Heart left ventricle (tissue), 13 donors: ENCODE measurements around the gene GAPVD1.

Source experiments
- POLR2A ChIP-seq, 2 donors: fragments of 450-650 bp; IDR thresholded peaks; one replicate each; pipeline ENCODE4 v1.6.1; 2017; ENCODE audit warnings: antibody characterized with exemption in 2 of 2, mild to moderate bottlenecking in 2 of 2, moderate library complexity in 2 of 2
- TF ChIP-seq, protein P1 (sequence below), 12 donors: fragments of 200-600 bp; sonication (generic) in 4 of 12; IDR thresholded peaks; one replicate each; pipeline versions ENCODE4 v1.5.0 to v1.8.0; 2018 to 2022; ENCODE audit warnings: antibody characterized with exemption in 12 of 12, mild to moderate bottlenecking in 5 of 12
- donor health status: ischemic (EF 13 %, LVEDD 7.1; RV severe dilation, severe dysfunction).
- donor health status: DM: no; HTN: yes; CAD: no.
- donor health status: DM: no; HTN: no; CAD: no.
- donor health status: ischemic (EF 25% LVEDD 6.9; RV normal size, moderate dysfunction).
- donor health status: ischemic (EF 25% LVEDD 5.7; RV mildly dilated, moderate dysfunction).
- donor health status: ischemic (EF 35%, LVEDD 5.7; RV mildly dilated, moderate dysfunction).
- donor health status: nonischemic (EF 11% LVEDD 7.7; RV severe dilation, severe dysfunction).
- donor health status: DM: yes; HTN: yes; CAD: no.
- donor health status: PGD.
- donor health status: ischemic (EF 29% LVEDD 5.4; RV normal size, mild dysfunction).
- donor health status: nonischemic (EF 23%, LVEDD 6.1; RV moderate dilation, normal function).

DNA sequence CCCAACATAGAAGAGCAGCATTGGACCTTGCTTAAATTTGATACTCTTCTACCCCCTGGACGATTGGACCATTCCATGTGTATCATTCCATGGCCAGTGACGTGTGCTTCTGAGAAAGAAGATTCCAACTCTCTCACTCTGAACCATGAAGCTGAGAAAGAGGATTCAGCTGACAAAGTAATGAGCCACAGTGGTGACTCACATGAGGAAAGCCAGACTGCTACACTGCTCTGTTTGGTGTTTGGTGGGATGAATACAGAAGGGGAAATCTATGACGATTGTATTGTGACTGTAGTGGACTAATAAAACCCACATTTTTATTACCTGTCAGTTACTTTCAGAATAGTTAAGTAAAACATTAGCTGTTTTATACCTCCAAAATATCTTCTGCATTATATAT is 27.9 kb upstream of the GAPVD1 start:
- TF ChIP-seq, protein P1, sequence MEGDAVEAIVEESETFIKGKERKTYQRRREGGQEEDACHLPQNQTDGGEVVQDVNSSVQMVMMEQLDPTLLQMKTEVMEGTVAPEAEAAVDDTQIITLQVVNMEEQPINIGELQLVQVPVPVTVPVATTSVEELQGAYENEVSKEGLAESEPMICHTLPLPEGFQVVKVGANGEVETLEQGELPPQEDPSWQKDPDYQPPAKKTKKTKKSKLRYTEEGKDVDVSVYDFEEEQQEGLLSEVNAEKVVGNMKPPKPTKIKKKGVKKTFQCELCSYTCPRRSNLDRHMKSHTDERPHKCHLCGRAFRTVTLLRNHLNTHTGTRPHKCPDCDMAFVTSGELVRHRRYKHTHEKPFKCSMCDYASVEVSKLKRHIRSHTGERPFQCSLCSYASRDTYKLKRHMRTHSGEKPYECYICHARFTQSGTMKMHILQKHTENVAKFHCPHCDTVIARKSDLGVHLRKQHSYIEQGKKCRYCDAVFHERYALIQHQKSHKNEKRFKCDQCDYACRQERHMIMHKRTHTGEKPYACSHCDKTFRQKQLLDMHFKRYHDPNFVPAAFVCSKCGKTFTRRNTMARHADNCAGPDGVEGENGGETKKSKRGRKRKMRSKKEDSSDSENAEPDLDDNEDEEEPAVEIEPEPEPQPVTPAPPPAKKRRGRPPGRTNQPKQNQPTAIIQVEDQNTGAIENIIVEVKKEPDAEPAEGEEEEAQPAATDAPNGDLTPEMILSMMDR (IDR thresholded peaks at IDR 0.05): no peak
- TF ChIP-seq POLR2A (IDR thresholded peaks at IDR 0.05): no peak
